DND-41 (cell line): ENCODE results near the gene RHD.
"Not testable (repeated sequence)": the region's sequence is repeated elsewhere in the genome, so short reads cannot be mapped to it uniquely, and the experiment has no call there.

Experiments used
- ATAC-seq: fragments of 200-7000 bp; cut with Tn5 transposase; 3 replicates; pipeline ENCODE4 v1.9.1; 2021; ENCODE audit warnings: low read depth; ENCODE audit not compliant: insufficient read depth
- DNase-seq: peaks from one replicate; pipeline ENCODE4 v3.0.0-alpha.2; 2020
- H2AFZ ChIP-seq: 2 replicates; pipeline ENCODE4 v1.6.0; 2012; ENCODE audit warnings: low read depth, low read length
- H3K27ac ChIP-seq: 2 replicates; pipeline ENCODE4 v1.5.1; 2012; ENCODE audit warnings: low read length, inconsistent platforms
- H3K27me3 ChIP-seq: fragments of 200-600 bp; sonication (generic); 2 replicates; pipeline ENCODE4 v1.6.0; 2012; ENCODE audit warnings: low read length, mild to moderate bottlenecking, inconsistent platforms; ENCODE audit not compliant: insufficient read depth, poor library complexity
- H3K36me3 ChIP-seq: 2 replicates; pipeline ENCODE4 v1.5.1; 2012; ENCODE audit warnings: low read length, inconsistent platforms; ENCODE audit not compliant: insufficient read depth
- H3K4me1 ChIP-seq: 2 replicates; pipeline ENCODE4 v1.5.1; 2012; ENCODE audit warnings: mild to moderate bottlenecking, low read length; ENCODE audit not compliant: insufficient read depth
- H3K4me2 ChIP-seq: 2 replicates; pipeline ENCODE4 v1.6.0; 2012; ENCODE audit warnings: mild to moderate bottlenecking, moderate library complexity, low read length, inconsistent platforms; ENCODE audit not compliant: insufficient read depth
- H3K4me3 ChIP-seq, 2 experiments: fragments of 200-600 bp in 1 of 2; shearing (Covaris generic) in 1 of 2; 2 replicates each; pipeline ENCODE4 v1.5.1; 2012 to 2016; ENCODE audit warnings: inconsistent platforms in 2 of 2, low read length in 2 of 2, mild to moderate bottlenecking in 2 of 2, low read depth in 1 of 2, moderate library complexity in 1 of 2
- H3K79me2 ChIP-seq: 2 replicates; pipeline ENCODE4 v1.6.0; 2012; ENCODE audit warnings: low read length, inconsistent platforms; ENCODE audit not compliant: insufficient read depth
- H3K9ac ChIP-seq: 2 replicates; pipeline ENCODE4 v1.6.0; 2012; ENCODE audit warnings: low read depth, mild to moderate bottlenecking, inconsistent platforms, low read length, moderate library complexity
- H3K9me3 ChIP-seq: 2 replicates; pipeline ENCODE4 v1.5.1; 2012; ENCODE audit warnings: low read length, moderate library complexity, mild to moderate bottlenecking, inconsistent platforms; ENCODE audit not compliant: insufficient read depth, severe bottlenecking
- H4K20me1 ChIP-seq: 2 replicates; pipeline ENCODE4 v1.6.0; 2012; ENCODE audit warnings: low read length; ENCODE audit not compliant: insufficient read depth

The RHD gene

DNA sequence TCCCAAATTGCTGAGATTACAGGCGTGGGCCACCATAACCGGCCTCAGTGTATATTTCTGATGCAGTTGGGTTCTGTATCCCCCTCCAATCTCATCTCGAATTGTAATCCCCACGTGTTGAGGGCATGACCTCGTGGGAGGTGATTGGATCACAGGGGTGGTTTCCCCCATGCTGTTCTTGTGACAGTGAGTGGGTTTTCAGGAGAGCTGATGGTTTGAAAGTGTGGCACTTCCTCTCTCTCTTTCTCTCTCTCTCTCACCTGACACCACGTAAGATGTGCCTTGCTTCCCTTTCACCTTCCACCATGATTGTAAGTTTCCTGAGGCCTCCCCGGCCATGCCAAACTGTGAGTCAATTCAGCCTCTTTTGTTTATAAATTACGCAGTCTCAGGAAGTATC, 24.2 kb downstream of the RHD start:
- not testable (repeated sequence) for H3K36me3 ChIP-seq, DNase-seq, H3K4me3 ChIP-seq, H3K9ac ChIP-seq, H3K79me2 ChIP-seq, H3K27me3 ChIP-seq, H2AFZ ChIP-seq, H3K4me2 ChIP-seq, ATAC-seq, H3K9me3 ChIP-seq, H3K27ac ChIP-seq, H4K20me1 ChIP-seq, H3K4me1 ChIP-seq

DNA sequence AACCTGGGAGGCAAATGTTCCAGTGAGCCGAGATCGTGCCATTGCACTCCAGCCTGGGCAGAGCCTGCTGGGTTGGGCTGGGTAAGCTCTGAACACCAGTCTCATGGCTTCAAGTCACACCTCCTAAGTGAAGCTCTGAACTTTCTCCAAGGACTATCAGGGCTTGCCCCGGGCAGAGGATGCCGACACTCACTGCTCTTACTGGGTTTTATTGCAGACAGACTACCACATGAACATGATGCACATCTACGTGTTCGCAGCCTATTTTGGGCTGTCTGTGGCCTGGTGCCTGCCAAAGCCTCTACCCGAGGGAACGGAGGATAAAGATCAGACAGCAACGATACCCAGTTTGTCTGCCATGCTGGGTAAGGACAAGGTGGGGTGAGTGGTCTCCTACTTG, 28.4 kb downstream of the RHD start:
- not testable (repeated sequence) for H2AFZ ChIP-seq, H3K27ac ChIP-seq, DNase-seq, H3K4me3 ChIP-seq, H3K4me2 ChIP-seq, H3K79me2 ChIP-seq, H3K9me3 ChIP-seq, H3K9ac ChIP-seq, H3K36me3 ChIP-seq, H3K27me3 ChIP-seq, H3K4me1 ChIP-seq, ATAC-seq, H4K20me1 ChIP-seq

DNA sequence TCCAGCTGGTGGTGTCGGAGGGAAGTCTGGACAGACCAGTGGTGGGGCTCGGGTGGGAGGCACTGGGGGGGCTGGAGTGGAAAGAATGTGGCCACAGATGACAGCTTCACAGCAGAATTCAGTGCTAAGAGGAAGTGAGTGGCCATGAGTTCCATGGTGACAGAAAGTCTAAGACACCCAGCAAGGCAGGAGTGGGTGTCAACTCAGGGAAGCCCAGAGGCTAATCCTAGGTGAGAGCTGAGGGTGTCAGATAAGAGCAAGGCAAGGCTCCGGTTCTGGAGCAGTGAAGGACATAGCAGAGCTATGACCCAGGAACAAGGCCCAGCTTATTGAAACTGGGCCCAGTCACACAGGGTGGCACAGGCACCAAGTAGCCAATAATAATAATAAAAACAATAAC, 30.0 kb downstream of the RHD start:
- not testable (repeated sequence) for H3K36me3 ChIP-seq, H3K27me3 ChIP-seq, H3K79me2 ChIP-seq, H3K4me1 ChIP-seq, H3K9me3 ChIP-seq, ATAC-seq, H3K4me3 ChIP-seq, H3K4me2 ChIP-seq, DNase-seq, H3K27ac ChIP-seq, H2AFZ ChIP-seq, H4K20me1 ChIP-seq, H3K9ac ChIP-seq

DNA sequence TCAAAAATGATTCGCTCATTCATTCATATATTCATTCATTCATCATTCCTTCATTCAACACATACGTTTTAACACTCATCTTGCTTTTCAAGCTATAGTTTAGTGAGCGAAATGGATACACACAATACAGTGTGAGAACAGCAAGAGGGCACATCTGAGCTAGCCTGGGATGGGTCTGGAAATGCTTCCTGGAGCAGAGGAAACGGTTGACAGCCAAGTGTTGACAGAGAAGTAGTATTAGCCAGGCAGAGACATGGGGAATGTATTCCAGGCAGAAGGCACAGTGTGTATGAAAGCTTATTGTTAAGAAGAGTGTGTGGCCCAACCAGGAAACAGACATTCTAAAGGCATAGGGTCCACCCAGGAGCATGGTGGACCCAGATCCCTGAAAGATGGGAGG, 32.6 kb downstream of the RHD start:
- not testable (repeated sequence) for H3K9ac ChIP-seq, H3K27me3 ChIP-seq, H3K9me3 ChIP-seq, H4K20me1 ChIP-seq, H3K27ac ChIP-seq, H3K79me2 ChIP-seq, H2AFZ ChIP-seq, ATAC-seq, H3K4me1 ChIP-seq, H3K4me3 ChIP-seq, H3K4me2 ChIP-seq, DNase-seq, H3K36me3 ChIP-seq

DNA sequence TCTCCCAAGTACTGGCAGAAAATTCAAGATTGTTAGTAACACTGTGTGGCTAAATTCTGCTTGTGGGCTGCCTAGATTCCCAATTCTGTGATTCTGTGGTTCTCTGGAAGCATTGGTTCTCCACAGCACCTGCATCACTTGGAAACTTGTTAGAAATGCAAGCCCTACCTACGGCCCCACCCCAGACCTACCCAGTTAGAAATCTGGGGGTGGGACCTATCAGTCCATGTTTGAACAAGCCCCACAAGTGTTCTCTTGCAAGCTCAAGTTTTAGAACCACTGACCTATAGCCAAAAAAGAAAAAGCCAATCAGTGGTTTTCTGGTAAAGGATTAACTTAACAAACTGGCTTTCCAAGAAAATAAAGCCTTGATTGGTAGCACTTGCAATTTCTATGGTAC, 35.9 kb downstream of the RHD start:
- not testable (repeated sequence) for H3K9me3 ChIP-seq, H2AFZ ChIP-seq, H3K27ac ChIP-seq, H3K27me3 ChIP-seq, H3K4me1 ChIP-seq, H4K20me1 ChIP-seq, H3K4me3 ChIP-seq, H3K9ac ChIP-seq, DNase-seq, ATAC-seq, H3K79me2 ChIP-seq, H3K36me3 ChIP-seq, H3K4me2 ChIP-seq

DNA sequence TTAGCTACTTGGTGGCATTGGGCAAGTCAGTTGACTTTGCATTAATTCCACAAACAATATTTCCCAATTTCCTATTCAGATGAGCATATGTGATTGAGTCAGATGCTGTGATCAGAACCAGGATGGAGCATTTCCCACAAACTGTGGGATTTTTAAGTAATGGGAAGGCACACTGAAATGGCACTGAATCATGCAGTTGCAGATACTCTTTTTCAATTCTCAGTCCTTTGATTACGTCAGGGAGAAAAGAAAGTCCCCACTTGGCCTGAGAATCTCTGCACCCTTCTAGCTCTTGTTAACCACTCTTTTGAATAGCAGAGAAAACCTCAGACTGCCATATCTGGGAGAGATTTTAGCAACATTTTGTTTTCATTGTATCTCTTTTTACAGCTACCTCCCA, 36.8 kb downstream of the RHD start:
- H3K27me3 ChIP-seq, H3K9ac ChIP-seq, H2AFZ ChIP-seq, H3K4me3 ChIP-seq, H3K4me2 ChIP-seq, ATAC-seq, H4K20me1 ChIP-seq, H3K9me3 ChIP-seq, H3K4me1 ChIP-seq, DNase-seq, H3K36me3 ChIP-seq, H3K27ac ChIP-seq, H3K79me2 ChIP-seq: not testable (repeated sequence)

DNA sequence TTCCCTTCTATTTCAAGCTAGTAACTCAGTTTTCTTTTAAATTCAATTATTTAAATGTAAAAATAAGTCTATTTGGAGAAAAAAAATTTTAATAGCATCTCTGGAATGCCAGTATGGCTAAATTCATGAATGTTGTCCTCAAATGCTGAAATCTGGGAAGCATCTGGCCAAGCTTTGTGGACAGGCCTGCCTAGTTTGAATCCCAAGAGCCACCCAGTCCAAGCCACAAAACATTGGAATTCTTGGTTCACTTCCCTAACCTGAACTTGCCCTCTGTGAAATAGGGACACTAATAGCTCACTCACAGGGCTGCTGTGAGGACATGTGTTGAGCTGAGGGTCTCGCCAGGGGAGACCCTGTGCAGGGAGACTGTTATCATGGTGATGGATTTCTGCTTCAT, 37.2 kb downstream of the RHD start:
- not testable (repeated sequence) for H3K27me3 ChIP-seq, H3K9me3 ChIP-seq, ATAC-seq, H4K20me1 ChIP-seq, H3K27ac ChIP-seq, H3K9ac ChIP-seq, H3K4me3 ChIP-seq, H3K4me1 ChIP-seq, H2AFZ ChIP-seq, H3K36me3 ChIP-seq, H3K4me2 ChIP-seq, H3K79me2 ChIP-seq, DNase-seq

DNA sequence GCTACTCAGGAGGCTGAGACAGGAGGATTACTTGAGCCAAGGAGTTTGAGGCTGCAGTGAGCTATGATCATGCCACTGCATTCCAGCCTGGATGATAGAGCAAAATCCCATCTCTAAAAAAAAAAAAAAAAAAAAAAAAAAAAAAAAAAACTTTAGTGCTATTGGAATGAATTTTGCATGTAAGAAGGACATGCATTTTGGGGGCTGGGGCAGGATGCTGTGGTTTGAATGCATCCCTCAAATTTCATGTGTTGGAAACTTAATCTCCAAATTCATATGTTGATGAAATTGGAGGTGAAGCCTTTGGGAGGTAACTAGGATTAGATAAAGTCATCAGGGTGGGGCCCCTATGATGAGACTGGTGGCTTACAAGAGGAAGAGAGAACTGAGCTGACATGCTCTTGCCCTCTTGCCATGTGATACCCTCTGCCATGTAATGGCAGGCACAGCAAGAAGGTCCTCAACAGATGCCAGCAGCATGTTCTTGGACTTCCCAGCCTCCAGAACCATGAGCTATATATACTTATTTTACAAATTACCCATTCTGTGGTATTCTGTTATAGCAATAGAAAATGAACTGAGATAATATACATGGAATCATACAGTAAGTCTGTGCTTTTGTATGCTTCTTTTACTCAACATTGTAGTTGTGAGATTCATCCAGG, 40.6 kb downstream of the RHD start:
- H3K36me3 ChIP-seq, H3K4me1 ChIP-seq, H3K27ac ChIP-seq, H3K4me2 ChIP-seq, H3K79me2 ChIP-seq, H3K4me3 ChIP-seq, H4K20me1 ChIP-seq, H3K27me3 ChIP-seq, H3K9ac ChIP-seq, ATAC-seq, H3K9me3 ChIP-seq, DNase-seq, H2AFZ ChIP-seq: not testable (repeated sequence)
